CD14-positive monocyte (primary cell): ENCODE measurements around the gene UBR2. TPM values are rescaled to one million over a fixed set of nuclear protein-coding genes. Genes with fewer than 3 reads are reported as not detected.

Experiments used
- DNase-seq, 3 donors: peaks; one replicate each; pipeline ENCODE4 v3.0.0-alpha.2; 2011 to 2022
- H2AFZ ChIP-seq: 2 replicates; pipeline ENCODE4 v1.6.0; 2012; ENCODE audit warnings: mild to moderate bottlenecking, low read depth, low read length, inconsistent platforms; ENCODE audit not compliant: insufficient read depth, poor library complexity, severe bottlenecking
- H3K27ac ChIP-seq, 2 donors: 1 replicate in 1 of 2; 2 replicates in 1 of 2; pipeline ENCODE4 v1.5.1; 2012 to 2013; ENCODE audit warnings: low read length in 2 of 2, control low read depth in 1 of 2, inconsistent platforms in 1 of 2, low read depth in 1 of 2, mild to moderate bottlenecking in 1 of 2
- H3K27me3 ChIP-seq, 2 donors: one replicate each; pipeline versions ENCODE4 v1.6.0 to v1.6.1; 2011 to 2013; ENCODE audit warnings: low read length in 2 of 2; ENCODE audit not compliant: control insufficient read depth in 2 of 2, insufficient read depth in 2 of 2
- H3K36me3 ChIP-seq, 2 donors: replicated peaks in 1 of 2; 1 replicate in 1 of 2; 2 replicates in 1 of 2; pipeline versions ENCODE4 v1.5.1 to v1.6.1; 2012 to 2013; ENCODE audit warnings: low read length in 2 of 2, control low read depth in 1 of 2, inconsistent platforms in 1 of 2, mild to moderate bottlenecking in 1 of 2; ENCODE audit not compliant: insufficient read depth in 2 of 2, control insufficient read depth in 1 of 2
- H3K4me1 ChIP-seq, 2 donors: 1 replicate in 1 of 2; 2 replicates in 1 of 2; pipeline versions ENCODE4 v1.5.1 to v1.6.1; 2012 to 2013; ENCODE audit warnings: low read length in 2 of 2, control low read depth in 1 of 2, inconsistent platforms in 1 of 2, mild to moderate bottlenecking in 1 of 2, moderate library complexity in 1 of 2; ENCODE audit not compliant: insufficient read depth in 2 of 2, control insufficient read depth in 1 of 2
- H3K4me2 ChIP-seq: replicated peaks from 2 replicates; pipeline ENCODE3; 2012; ENCODE audit warnings: low read length, moderate library complexity, mild to moderate bottlenecking; ENCODE audit not compliant: poor library complexity, severe bottlenecking; ENCODE audit errors: extremely low read depth
- H3K4me3 ChIP-seq, 3 experiments: fragments of 200-600 bp in 1 of 3; sonication (generic) in 1 of 3; replicated peaks in 1 of 3; 1 replicate in 2 of 3; 2 replicates in 1 of 3; pipeline ENCODE4 v1.5.1; 2011 to 2013; ENCODE audit warnings: low read length in 3 of 3, mild to moderate bottlenecking in 3 of 3, control low read depth in 2 of 3, low read depth in 2 of 3, inconsistent platforms in 1 of 3, moderate library complexity in 1 of 3
- H3K79me2 ChIP-seq: 2 replicates; pipeline ENCODE4 v1.6.0; 2012; ENCODE audit warnings: mild to moderate bottlenecking, control low read depth, inconsistent platforms, low read length, moderate library complexity; ENCODE audit not compliant: insufficient read depth
- H3K9ac ChIP-seq: 2 replicates; pipeline ENCODE4 v1.6.0; 2017; ENCODE audit warnings: low read length, mild to moderate bottlenecking; ENCODE audit not compliant: insufficient read depth, poor library complexity, severe bottlenecking
- H3K9me3 ChIP-seq, 2 donors: replicated peaks in 1 of 2; 1 replicate in 1 of 2; 2 replicates in 1 of 2; pipeline versions ENCODE4 v1.5.1 to v1.6.1; 2012 to 2013; ENCODE audit warnings: low read length in 2 of 2, control low read depth in 1 of 2; ENCODE audit not compliant: control insufficient read depth in 1 of 2, insufficient read depth in 1 of 2
- H4K20me1 ChIP-seq: 2 replicates; pipeline ENCODE4 v1.6.0; 2012; ENCODE audit warnings: mild to moderate bottlenecking, low read length, control low read depth, moderate library complexity; ENCODE audit not compliant: insufficient read depth
- H3K27ac Mint-ChIP-seq, 7 donors: one replicate each; pipeline ENCODE4 v1.8.0; 2020; ENCODE audit warnings: mild to moderate bottlenecking in 7 of 7, mixed read lengths in 7 of 7, moderate library complexity in 6 of 7, inconsistent platforms in 2 of 7
- H3K27me3 Mint-ChIP-seq, 3 donors: one replicate each; pipeline ENCODE4 v1.8.0; 2021 to 2022; ENCODE audit warnings: low read depth in 3 of 3, mild to moderate bottlenecking in 3 of 3, mixed read lengths in 3 of 3, moderate library complexity in 3 of 3, inconsistent platforms in 1 of 3
- H3K36me3 Mint-ChIP-seq, 2 donors: one replicate each; pipeline ENCODE4 v1.8.0; 2020; ENCODE audit warnings: mixed read lengths in 2 of 2, inconsistent platforms in 1 of 2, mild to moderate bottlenecking in 1 of 2
- H3K4me1 Mint-ChIP-seq: one replicate; pipeline ENCODE4 v1.8.0; 2020; ENCODE audit warnings: mild to moderate bottlenecking, mixed read lengths
- H3K4me3 Mint-ChIP-seq, 2 donors: one replicate each; pipeline ENCODE4 v1.8.0; 2020; ENCODE audit warnings: mild to moderate bottlenecking in 2 of 2, mixed read lengths in 2 of 2, moderate library complexity in 1 of 2
- H3K9me3 Mint-ChIP-seq, 7 donors: one replicate each; pipeline ENCODE4 v1.8.0; 2020 to 2022; ENCODE audit warnings: mixed read lengths in 7 of 7, mild to moderate bottlenecking in 6 of 7, moderate library complexity in 6 of 7, inconsistent platforms in 2 of 7
- WGBS: methylation state at CpG from one replicate; pipeline ENCODE4 v1.1.5; 2013; ENCODE audit warnings: missing lambda C conversion rate; ENCODE audit not compliant: insufficient coverage; 5-methylcytosine and 5-hydroxymethylcytosine counted together
- intact Hi-C, 2 donors: fragments of 100-400 bp; cut with micrococcal nuclease; formaldehyde crosslinking; loops; one replicate each; pipeline versions ENCODE4 v1.15.0 to v1.15.1; 2023
- polyA plus RNA-seq, 3 donors: library from polyadenylated mRNA; depleted of rRNA in 1 of 3; unstranded in 2 of 3; stranded (reverse) in 1 of 3; fragments of 300-500 nt in 2 of 3; fragments of >200 nt in 1 of 3; fragmentation: Illumina TruSeq in 2 of 3; gene quantifications; 1 replicate in 2 of 3; 2 replicates in 1 of 3; pipeline ENCODE4 v1.2.3, GENCODE V29; 2012 to 2021
- TF ChIP-seq, protein P1 (sequence below): fragments of 200-600 bp; IDR thresholded peaks from one replicate; pipeline ENCODE4 v1.8.0; 2022; ENCODE audit warnings: antibody characterized with exemption, mild to moderate bottlenecking

UBR2 gene
- polyA plus RNA-seq, 3 donors, result 9.0 to 17.8 (median 12.8) TPM

DNA sequence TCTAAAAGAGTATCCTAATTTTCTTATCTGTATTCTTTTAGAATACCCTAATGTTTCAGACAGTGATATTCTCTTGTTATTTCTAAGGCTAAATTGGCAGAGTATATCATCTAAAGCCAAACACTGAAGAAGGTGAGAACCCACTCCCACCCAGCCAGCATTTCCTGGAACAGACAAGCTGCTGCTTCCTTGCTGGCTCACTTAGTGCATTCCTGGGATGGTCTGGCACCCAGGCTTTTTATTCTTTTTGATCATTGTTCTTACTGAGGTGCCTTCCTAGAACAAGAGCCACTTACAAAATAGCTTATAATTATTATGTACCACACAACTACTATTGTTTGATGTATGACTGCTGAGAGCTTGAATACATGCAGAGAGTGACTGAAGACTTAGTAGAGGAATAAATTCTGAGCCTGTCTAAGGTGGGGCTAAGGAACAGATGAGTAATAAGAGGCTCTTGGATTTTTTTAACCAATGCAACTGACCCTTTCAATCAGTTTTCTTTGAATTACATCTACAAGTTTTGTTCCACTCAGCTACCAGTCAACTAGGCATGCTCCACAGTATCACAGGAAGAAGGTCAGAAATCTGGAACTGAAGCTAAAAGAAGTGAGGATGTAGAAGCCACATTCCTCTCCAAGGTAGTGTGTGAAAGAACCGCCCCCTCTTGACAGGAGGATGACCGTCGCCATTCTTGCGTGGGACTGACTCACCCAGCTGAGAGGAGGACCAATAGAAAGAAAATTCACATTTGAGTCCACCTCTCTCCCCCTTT lies 128.5 kb downstream of the UBR2 start:
- H3K36me3 Mint-ChIP-seq, result peaks cover 72 to 76% of the 10 kb centered on the region in 2 donors
- no CpG with 5 or more reads among the region's 4 CpGs for WGBS
- peaks cover 7% of the 10 kb centered on the region for H4K20me1 ChIP-seq
- no peak for DNase-seq
- H3K36me3 ChIP-seq, result peaks cover 67 to 78% of the 10 kb centered on the region in 2 donors
- intact Hi-C loops, result loop anchor here in 1 of 2 donors (5.0 kb wide), 1 partner anchor 40 kb away; no protein-coding TSS in a partner anchor
- no peaks in the 10 kb centered on the region for H3K79me2 ChIP-seq
- no peak overlapping the region for H3K9ac ChIP-seq
- H3K9me3 ChIP-seq, result no peaks in the 10 kb centered on the region
- no peak overlapping the region for H3K4me3 ChIP-seq
- H3K27ac ChIP-seq, result peak overlapping the region in 1 of 2 donors; percentile 38
- H3K4me3 Mint-ChIP-seq, result no peak overlapping the region
- no peaks in the 10 kb centered on the region for H3K9me3 Mint-ChIP-seq
- no peaks in the 10 kb centered on the region for H3K27me3 ChIP-seq
- no peak overlapping the region for H2AFZ ChIP-seq
- H3K4me2 ChIP-seq, result no peak overlapping the region
- no peaks in the 10 kb centered on the region for H3K4me1 Mint-ChIP-seq
- TF ChIP-seq, protein P1, sequence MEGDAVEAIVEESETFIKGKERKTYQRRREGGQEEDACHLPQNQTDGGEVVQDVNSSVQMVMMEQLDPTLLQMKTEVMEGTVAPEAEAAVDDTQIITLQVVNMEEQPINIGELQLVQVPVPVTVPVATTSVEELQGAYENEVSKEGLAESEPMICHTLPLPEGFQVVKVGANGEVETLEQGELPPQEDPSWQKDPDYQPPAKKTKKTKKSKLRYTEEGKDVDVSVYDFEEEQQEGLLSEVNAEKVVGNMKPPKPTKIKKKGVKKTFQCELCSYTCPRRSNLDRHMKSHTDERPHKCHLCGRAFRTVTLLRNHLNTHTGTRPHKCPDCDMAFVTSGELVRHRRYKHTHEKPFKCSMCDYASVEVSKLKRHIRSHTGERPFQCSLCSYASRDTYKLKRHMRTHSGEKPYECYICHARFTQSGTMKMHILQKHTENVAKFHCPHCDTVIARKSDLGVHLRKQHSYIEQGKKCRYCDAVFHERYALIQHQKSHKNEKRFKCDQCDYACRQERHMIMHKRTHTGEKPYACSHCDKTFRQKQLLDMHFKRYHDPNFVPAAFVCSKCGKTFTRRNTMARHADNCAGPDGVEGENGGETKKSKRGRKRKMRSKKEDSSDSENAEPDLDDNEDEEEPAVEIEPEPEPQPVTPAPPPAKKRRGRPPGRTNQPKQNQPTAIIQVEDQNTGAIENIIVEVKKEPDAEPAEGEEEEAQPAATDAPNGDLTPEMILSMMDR, result no peak
- H3K27ac Mint-ChIP-seq, result no peak overlapping the region
- no peaks in the 10 kb centered on the region for H3K4me1 ChIP-seq
- no peaks in the 10 kb centered on the region for H3K27me3 Mint-ChIP-seq

DNA sequence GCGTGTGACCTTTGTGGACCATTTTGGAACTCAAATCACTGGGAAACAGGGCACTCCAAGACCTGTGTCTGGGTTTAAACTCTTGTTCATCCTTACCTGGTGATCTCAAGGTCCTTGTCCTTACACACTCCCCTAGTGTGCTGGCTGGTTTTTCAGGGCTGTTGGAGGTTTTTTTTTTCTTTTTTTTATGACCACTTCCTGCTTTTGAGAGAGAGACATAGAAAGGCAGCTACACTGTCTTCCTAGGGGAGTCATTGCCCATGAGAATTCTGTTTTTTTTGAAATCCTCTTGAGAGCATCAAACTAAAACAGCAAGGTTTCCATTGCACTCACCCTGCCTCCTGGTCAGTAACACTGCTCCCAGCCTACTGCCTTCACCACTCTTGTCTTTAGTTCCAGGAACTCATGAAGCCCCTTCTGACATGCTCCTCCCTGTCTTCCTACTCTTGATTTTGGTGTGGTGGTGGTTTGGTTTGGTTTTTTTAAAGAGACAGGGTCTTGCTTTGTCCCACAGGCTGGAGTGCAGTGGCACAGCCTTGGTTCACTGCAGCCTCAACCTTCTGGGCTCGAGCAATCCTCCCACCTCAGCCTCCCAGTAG lies 130.0 kb downstream of the UBR2 start:
- Mint-ChIP-seq H3K4me3 (no peak overlapping the region), H3K9me3 (no peaks in the 10 kb centered on the region), H3K27me3 (no peaks in the 10 kb centered on the region), H3K27ac (peak overlapping the region in 5 of 7 donors; percentile 16 to 47 (median 27)), H3K36me3 (peaks cover 60 to 61% of the 10 kb centered on the region in 2 donors), H3K4me1 (no peaks in the 10 kb centered on the region)
- no peak overlapping the region for H3K9ac ChIP-seq
- intact Hi-C loops, result loop anchor here in 1 of 2 donors (5.0 kb wide), 1 partner anchor 42 kb away; no protein-coding TSS in a partner anchor
- H4K20me1 ChIP-seq, result no peaks in the 10 kb centered on the region
- no peaks in the 10 kb centered on the region for H3K9me3 ChIP-seq
- no peak for DNase-seq
- no peak overlapping the region for H3K27ac ChIP-seq
- H3K4me3 ChIP-seq, result no peak overlapping the region
- no peak overlapping the region for H3K4me2 ChIP-seq
- H3K36me3 ChIP-seq, result peaks cover 56 to 65% of the 10 kb centered on the region in 2 donors
- no peaks in the 10 kb centered on the region for H3K79me2 ChIP-seq
- H3K4me1 ChIP-seq, result no peaks in the 10 kb centered on the region
- TF ChIP-seq, protein P1, result no peak
- H2AFZ ChIP-seq, result no peak overlapping the region
- no CpG with 5 or more reads among the region's 2 CpGs for WGBS
- H3K27me3 ChIP-seq, result no peaks in the 10 kb centered on the region
